C1 segment of cervical spinal cord (tissue), 14 donors: ENCODE measurements around the gene KIF21A.
A peak's percentile ranks its signal among the peaks of the same experiment; 100 is the strongest.
"Not testable (repeated sequence)": the region's sequence is repeated elsewhere in the genome, so short reads cannot be mapped to it uniquely, and the experiment has no call there.

Experiments
- DNase-seq, 14 donors: peaks; one replicate each; lab custom pipeline; 2025; lab: John Stamatoyannopoulos, UW

Gene KIF21A

GRCh38 chr12:39443081-39443928 lies at the start of gene KIF21A:
Gene KIF21A (minus strand): TSS chr12:39443120. CDS start chr12:39442970, 150 bp downstream.
- peak; percentile 28 to 94 (median 81) for DNase-seq

GRCh38 chr12:39490500-39491282 lies 47.8 kb upstream of the KIF21A start:
- DNase-seq = no peak

- DNase-seq = no peak
Measured at GRCh38 chr12:39483597-39483996, 40.7 kb upstream of the KIF21A start.

- DNase-seq = no peak
Measured at GRCh38 chr12:39483042-39483441, 40.1 kb upstream of the KIF21A start.

GRCh38 chr12:39476894-39477293 lies 34.0 kb upstream of the KIF21A start:
- no peak for DNase-seq

GRCh38 chr12:39476121-39476520 lies 33.2 kb upstream of the KIF21A start:
- no peak for DNase-seq

DNA sequence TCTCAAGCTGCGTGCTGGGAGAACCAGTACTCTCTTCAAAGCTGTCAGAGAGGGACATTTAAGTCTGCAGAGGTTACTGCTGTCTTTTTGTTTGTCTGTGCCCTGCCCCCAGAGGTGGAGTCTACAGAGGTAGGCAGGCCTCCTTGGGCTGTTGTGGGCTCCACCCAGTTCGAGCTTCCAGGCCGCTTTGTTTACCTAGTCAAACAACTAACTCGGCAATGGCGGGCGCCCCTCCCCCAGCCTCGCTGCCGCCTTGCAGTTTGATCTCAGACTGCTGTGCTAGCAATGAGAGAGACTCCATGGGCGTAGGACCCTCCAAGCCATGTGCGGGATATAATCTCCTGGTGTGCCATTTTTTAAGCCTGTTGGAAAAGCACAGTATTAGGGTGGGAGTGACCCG lies 32.2 kb upstream of the KIF21A start:
- not testable (repeated sequence) for DNase-seq

- DNase-seq = no peak
Measured at GRCh38 chr12:39467432-39467870, 24.5 kb upstream of the KIF21A start.

DNA sequence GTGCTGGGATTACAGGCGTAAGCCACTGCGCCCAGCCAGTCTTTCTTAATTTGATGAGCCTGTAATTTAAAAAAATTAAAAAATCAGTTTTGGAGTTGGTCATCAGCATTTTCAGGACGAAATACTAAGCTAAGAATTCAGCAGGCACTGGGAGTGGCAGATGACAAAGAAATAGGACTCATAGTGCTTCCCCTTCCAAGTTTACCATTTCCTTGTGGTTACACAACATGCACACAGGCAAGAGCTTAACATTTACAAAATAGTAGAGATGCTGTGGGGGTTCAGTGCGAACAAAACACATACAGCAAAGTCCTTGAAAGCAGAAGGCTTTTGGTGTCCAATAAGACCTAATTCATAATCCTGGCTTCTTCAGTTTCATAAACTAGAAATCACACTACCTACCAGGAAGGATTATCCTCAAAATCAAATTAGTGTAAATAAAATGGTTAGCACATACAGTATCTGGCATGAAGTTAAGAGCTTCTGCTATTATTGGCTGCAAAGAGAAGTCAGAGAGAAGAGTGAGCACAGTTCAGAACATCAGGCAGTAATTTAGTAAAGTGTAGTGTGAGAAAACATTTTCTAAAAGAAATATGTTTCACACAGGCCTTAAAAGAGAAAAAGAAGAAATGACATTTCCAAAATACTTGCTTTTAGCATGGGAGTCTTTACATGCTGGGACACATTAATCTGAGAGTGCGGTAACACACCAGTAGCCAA lies 22.2 kb upstream of the KIF21A start:
- no peak for DNase-seq

GRCh38 chr12:39461059-39461458 lies 18.1 kb upstream of the KIF21A start:
- no peak for DNase-seq

DNA sequence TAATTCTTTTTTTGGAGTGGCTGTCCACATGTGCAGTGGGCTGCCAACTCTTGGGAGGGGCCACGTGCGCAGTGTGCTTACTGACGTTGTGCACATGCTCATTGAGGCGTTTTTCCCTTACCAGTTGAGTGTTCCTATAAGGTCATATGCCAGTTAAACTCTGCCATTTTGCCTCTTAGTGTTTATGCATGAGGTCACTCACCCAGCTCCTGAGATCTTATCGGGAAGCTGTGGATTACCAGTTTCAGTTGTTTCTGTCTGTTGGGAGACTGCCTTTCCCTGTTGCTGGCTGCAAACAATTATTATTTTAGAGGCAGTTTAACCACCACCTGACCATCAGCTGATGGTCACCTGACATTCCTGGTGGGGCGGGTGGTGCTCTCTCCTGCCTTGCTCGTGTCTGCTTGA lies 16.1 kb upstream of the KIF21A start:
- no peak for DNase-seq

DNA sequence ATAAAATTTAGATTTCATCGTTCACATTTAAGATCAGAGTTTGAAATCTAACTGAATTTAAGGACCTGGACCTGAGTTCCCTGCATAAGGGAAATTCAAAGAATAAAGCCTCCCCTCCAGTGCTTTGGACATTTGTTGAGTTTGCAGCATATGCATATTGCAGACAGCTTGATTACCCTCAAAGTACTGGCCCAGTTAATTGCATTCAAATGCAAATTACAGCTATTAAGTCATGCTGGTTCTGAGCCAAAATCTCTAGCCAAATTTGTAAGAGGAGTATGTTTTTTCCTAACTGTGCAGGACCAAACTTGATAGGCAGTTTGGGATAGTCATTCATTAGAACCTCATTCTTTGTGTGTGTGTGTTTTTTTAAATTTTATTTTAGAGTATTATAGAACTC lies 9.1 kb upstream of the KIF21A start:
- no peak for DNase-seq

GRCh38 chr12:39448038-39448437 lies 5.1 kb upstream of the KIF21A start:
- DNase-seq = no peak

GRCh38 chr12:39443929-39444209 lies 949 bp upstream of the KIF21A start:
- DNase-seq = peak in 1 of 14 donors; percentile 76

DNA sequence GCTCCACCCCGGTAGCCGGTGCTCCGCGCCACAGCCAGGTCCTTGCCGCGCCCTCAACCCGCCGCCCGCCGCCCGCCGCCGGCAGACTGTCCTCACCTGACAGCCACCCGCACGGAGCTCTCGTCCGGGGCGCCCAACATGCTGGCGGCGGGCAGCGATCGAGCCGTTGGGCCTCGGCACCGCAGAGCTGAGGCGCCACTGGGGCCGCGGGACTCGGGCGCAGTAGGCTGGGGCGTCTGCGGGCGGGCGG lies 164 bp downstream of the KIF21A start:
- peak in 2 of 14 donors; percentile 70 to 72 for DNase-seq

- peak in 12 of 14 donors; percentile 42 to 79 (median 65) for DNase-seq
Measured at GRCh38 chr12:39441963-39442830, 723 bp downstream of the KIF21A start.

GRCh38 chr12:39441189-39441962 lies 1.5 kb downstream of the KIF21A start:
- DNase-seq = no peak

DNA sequence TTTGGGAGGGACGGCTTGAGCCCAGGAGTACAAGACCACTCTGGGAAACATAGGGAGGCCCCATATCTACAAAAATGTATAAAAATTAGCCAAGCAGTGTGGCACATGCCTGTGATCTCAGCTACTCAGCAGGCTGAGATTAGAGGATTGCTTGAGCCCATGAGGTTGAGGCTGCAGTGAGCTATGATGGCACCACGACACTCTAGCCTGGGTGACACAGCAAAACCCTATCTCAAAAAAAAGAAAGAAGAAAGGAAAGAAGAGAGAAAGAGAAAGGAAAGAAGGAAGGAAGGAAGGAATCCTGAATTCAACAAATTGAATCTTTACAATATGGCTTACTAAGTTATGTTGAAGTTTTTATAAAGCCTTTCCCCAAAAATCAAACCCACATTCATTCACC lies 2.1 kb downstream of the KIF21A start:
- DNase-seq = peak in 3 of 14 donors; percentile 4 to 12 (median 11)

GRCh38 chr12:39440101-39440500 lies 2.8 kb downstream of the KIF21A start:
- no peak for DNase-seq

- no peak for DNase-seq
Measured at GRCh38 chr12:39435531-39435930, 7.4 kb downstream of the KIF21A start.

- DNase-seq = no peak
Measured at GRCh38 chr12:39431797-39432196, 11.1 kb downstream of the KIF21A start.
